HG02571 (cell line): ENCODE results near the gene TRDMT1.

ENCODE experiments used
- ATAC-seq: cut with Tn5 transposase; IDR thresholded peaks from one replicate; pipeline ENCODE4 v1.9.1; 2021; ENCODE audit warnings: mild to moderate bottlenecking, moderate library complexity; ENCODE audit not compliant: unreplicated experiment

TRDMT1 gene, protein sequence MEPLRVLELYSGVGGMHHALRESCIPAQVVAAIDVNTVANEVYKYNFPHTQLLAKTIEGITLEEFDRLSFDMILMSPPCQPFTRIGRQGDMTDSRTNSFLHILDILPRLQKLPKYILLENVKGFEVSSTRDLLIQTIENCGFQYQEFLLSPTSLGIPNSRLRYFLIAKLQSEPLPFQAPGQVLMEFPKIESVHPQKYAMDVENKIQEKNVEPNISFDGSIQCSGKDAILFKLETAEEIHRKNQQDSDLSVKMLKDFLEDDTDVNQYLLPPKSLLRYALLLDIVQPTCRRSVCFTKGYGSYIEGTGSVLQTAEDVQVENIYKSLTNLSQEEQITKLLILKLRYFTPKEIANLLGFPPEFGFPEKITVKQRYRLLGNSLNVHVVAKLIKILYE

DNA sequence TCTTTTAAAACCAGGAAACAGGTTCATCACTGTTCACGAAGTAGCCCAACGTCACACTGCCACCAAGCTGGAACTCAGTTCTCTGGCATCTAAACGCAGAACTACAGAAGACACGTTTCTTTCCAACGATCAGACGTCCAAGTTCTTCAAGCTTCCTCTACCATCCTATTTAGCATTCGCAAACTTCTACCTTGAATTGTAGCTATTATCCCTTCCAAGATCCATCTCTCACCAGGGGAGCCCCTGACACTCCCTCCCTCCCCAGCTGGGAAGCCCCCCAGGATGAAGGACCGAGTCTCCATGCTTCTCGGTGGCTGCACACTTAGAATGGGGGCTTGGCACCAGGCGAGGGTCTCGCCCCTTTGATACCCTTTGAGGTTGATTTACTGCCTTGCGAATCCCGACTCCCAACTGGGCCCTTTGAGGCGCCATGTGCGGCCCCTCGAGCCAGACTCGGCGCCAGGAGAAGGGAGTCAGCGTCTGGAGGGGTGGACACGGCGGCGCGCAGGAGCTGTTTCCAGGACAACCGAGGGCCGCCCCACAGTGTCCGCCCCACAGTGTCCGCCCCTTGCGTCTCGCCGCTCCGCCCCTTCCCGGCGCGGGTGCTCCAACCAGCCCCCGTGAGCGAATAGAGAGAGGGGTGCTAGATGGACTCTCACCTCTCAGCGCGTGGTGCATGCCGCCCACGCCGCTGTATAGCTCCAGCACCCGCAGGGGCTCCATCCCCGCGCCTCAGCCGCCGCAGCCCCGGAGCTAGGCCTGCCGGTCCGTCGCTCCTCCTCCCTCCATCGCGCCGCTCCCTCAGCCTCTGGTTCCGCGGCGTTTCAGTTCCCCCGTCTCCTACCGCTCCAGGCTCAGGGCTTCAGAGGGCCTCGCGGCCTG lies at the start of gene TRDMT1:
TSS of gene TRDMT1 (minus strand) at position 761 of the 882 bp plus-strand sequence. CDS start at position 723, 38 bp downstream.
- peak; percentile 97 for ATAC-seq

DNA sequence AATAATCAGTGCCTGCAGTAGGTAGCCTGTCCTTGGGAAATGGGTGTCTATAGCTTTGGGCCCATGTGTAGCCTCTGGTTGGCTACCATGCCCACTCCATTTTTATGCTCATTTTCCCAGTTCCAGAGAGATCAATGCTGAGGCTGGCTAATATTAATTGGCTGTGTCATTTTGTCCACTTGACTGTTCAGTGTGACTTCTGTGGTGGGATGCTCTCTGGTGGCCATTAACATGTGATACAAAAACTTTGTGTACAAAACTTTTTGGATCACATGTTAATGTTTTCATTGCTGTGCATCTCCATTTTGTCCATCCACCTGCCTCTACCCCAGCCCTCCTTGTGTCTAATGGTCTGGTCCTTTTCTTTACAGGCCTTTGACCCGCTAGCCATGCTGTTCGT lies 49.3 kb upstream of the TRDMT1 start:
- ATAC-seq, result no peak

DNA sequence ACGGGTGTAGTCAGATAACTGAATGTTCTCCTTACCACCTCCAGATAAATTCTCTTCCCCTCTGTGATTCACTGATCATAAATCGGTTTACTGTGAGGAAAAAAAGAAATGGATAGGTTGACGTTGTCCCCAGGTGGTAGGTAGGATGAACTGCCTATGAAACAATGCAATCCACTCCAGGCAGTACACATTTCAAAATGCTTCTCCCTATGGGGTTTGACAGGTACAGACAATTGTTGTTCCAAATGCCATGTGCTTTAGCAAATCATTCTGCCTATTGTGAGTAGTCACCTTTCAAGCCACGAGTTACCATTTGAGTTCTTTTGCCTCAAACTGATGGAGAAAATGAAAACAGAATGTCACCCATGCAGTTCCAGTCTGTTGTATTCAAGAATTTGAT lies 48.3 kb upstream of the TRDMT1 start:
- no peak for ATAC-seq

DNA sequence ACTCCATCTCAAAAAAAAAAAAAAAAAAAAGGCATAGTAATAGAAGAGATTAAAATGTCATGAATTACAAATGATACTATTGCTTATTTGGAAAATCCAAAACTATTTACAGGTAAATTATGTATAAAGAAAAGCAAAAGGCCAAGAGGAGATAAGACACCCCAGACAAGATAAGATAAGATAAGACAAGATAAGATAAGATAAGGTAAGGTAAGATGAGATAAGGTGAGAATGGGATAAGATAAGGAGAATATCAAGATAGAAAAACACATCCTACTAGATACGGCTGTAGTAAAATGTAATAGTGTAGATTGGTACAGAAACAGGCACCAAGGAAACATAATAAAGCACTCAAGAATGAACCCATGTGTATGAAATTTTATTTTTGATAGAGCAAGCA lies 47.5 kb upstream of the TRDMT1 start:
- no peak for ATAC-seq

- no peak for ATAC-seq
Measured at GRCh38 chr10:17247210-17247609, 45.7 kb upstream of the TRDMT1 start.

GRCh38 chr10:17244700-17245365 lies 43.4 kb upstream of the TRDMT1 start:
- no peak for ATAC-seq

DNA sequence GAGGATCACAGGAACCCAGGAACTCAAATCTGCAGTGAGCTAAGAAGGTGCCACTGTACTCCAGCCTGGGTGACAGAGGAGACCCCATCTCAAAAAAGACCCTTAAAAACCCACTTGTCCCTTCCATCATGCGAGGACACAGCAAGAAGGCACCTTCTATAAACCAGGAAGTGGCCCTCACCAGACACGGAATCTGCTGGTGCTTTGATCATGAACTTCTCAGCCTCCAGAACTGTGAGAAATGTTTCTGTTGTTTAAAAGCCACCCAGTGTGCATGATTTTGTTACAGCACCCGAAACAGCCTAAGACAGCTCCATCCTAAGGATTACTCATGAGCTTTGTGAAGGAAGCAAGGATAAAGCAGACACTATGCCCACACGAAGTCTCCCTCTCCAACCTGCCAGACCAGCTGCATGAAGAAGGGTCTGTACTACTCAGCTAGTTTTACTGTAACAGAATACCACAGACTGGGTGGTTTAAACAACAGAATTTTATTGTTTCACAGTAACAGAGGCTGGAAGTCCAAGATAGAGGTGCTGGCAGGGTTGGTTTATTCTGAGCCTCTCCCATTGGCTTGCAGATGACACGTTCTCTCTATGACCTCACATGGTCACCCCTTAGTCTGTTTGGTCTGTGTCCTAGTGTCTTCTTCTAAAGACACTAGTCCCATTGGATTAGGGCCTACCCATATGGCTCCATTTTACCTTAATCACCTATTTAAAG lies 40.3 kb upstream of the TRDMT1 start:
- ATAC-seq, result no peak

- ATAC-seq, result no peak
Measured at GRCh38 chr10:17240616-17241015, 39.1 kb upstream of the TRDMT1 start.

DNA sequence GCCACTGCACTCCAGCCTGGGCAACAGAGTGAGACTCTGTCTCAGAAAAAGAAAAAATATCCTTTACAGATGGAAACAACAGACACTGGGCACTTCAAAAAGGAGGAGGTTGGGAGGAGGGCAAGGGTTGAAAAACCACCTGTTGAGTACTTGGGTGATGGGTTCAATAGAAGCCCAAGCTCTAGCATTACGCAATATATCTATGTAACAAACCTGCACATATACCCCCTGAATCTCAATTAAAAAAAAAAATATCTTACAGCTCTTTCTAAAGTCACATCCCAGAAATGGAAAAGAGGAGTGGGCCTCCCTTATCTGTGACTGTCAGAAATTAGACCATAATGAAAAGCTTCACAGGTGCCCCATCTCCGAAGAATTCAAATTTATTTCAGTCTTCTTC lies 38.6 kb upstream of the TRDMT1 start:
- ATAC-seq, result no peak

- no peak for ATAC-seq
Measured at GRCh38 chr10:17239345-17240085, 38.0 kb upstream of the TRDMT1 start.

DNA sequence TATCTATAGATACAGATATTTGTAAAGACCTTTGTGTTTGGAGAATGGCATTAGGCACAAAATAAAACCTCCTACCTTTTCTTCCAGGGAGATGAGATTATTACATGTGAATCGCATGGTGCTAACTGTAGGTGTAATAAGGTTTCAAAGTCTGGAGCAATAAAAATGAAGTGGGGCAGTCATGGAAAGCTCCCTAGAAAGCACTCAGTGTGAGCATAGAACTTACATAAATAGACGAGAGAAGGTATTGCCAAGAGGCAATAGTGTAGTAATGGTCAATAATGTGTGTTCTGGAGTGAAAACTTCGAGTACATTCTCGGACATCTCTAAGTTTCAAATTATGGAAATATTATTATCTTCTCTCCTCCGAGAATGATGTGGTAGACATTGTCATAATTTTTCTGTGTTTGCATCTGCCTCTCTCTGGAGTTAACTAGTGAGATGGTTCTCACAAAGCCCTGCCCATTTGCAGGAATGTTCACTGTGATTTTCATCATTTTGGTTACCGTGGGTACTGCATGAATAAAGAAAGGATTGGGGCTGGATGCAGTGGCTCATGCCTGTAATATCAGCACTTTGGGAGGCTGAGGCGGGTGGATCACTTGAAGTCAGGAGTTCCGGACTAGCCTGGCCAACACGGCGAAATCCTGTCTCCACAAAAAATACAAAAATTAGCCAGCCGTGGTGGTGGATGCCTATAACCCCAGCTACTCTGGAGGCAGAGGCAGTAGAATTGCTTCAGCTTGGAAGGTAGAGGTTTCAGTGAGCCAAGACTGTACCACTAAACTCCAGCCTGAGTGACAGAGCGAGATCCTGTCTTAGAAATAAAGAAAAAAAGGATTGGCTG lies 37.2 kb upstream of the TRDMT1 start:
- no peak for ATAC-seq

- ATAC-seq, result no peak
Measured at GRCh38 chr10:17237915-17238444, 36.5 kb upstream of the TRDMT1 start.

DNA sequence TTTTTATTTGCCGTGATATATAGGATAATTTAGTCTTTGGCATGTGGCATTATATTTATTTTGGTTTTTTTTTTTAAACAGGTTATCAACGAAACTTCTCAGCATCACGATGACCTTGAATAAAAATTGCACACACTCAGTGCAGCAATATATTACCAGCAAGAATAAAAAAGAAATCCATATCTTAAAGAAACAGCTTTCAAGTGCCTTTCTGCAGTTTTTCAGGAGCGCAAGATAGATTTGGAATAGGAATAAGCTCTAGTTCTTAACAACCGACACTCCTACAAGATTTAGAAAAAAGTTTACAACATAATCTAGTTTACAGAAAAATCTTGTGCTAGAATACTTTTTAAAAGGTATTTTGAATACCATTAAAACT lies 35.7 kb upstream of the TRDMT1 start:
- no peak for ATAC-seq

DNA sequence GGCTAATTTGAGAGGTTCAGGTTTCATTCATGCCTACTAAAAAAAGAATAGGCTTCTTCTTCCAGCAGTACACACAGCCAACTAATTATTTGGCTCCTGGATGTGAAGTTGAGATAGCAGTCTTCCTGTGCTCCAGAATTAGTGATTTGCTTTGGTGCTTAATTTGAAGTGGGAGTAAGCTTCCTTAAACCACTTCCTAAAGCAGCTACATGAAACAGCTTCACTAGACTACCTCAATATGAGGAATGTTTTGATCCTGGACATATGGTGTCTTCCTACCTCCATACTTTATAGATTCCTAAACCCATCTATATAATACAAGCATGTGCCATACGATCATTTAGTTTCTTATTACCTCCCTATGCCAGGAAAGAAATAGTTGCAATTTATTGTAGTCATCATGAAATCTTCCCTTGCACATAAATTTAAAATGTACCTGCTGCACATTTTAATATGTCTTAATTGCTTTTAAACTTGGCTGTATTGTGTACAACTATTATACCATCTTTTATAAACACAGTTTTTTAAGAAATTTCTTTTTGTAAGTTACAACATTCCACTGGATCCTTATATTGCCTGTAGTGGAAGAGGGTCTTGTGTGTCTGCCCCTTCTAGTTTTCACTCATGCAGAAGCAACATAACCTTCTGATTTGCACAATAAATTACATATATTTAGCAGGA lies 35.1 kb upstream of the TRDMT1 start:
- ATAC-seq, result no peak

DNA sequence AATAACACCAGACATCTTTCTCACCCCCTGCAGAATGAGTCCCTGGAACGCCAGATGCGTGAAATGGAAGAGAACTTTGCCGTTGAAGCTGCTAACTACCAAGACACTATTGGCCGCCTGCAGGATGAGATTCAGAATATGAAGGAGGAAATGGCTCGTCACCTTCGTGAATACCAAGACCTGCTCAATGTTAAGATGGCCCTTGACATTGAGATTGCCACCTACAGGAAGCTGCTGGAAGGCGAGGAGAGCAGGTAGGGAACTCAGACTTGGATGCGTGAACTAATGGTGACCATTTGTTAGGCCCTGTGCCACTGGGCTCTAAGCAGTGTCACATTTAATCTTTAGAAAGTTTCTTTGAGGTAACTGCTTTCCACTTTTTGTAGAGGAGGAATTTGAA lies 33.7 kb upstream of the TRDMT1 start:
- ATAC-seq, result no peak

DNA sequence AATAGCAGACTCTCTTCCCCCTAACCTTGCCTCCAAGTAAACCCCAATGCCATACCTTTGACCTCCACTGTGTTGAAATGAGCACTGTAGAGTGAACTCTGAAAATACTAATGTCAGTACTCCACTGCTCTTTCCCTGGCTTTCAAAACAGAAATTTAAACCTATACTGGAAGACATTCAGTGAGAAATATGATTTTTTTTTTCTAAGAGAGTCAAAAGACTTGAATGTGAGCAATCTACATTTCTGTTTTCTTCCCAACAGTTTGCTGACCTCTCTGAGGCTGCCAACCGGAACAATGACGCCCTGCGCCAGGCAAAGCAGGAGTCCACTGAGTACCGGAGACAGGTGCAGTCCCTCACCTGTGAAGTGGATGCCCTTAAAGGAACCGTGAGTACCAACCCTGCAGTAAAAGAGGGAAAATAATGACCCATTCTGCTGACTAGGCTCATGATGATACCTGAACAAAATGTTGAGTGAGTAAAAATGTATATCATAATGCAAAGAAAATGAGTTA lies 33.0 kb upstream of the TRDMT1 start:
- no peak for ATAC-seq

GRCh38 chr10:17233286-17233991 lies 32.0 kb upstream of the TRDMT1 start:
- no peak for ATAC-seq
